DMS53 (cell line): ENCODE measurements around the gene LRRTM4.
"Not testable (repeated sequence)": the region's sequence is repeated elsewhere in the genome, so short reads cannot be mapped to it uniquely, and the experiment has no call there.

Source experiments
- DNase-seq: peaks from one replicate; lab custom pipeline; 2025; lab: John Stamatoyannopoulos, UW

LRRTM4 gene

GRCh38 chr2:76862901-76863300 lies 659.3 kb downstream of the LRRTM4 start:
- DNase-seq, result no peak

- DNase-seq, result no peak
Measured at GRCh38 chr2:76861708-76862107, 660.5 kb downstream of the LRRTM4 start.

- no peak for DNase-seq
Measured at GRCh38 chr2:76851000-76851399, 671.2 kb downstream of the LRRTM4 start.

DNA sequence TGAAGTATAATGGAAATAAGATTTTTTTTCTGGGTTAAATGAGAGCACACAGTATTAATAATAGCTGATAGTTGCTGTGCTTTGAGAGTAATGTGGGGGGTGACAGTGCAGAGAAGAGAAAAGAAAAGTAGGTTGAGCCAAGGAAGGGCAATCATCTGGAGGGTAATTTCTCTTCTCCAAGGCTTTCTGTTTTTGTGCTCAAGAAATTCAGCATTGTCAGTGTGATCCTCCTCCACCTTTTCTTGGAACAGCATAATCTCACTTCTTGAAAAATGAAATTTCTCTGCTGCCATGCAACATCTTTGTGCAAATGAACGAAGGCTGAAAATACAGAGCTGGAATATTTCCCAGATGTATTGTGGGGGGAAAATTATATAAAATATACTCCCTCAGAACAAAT lies 673.1 kb downstream of the LRRTM4 start:
- DNase-seq, result no peak

DNA sequence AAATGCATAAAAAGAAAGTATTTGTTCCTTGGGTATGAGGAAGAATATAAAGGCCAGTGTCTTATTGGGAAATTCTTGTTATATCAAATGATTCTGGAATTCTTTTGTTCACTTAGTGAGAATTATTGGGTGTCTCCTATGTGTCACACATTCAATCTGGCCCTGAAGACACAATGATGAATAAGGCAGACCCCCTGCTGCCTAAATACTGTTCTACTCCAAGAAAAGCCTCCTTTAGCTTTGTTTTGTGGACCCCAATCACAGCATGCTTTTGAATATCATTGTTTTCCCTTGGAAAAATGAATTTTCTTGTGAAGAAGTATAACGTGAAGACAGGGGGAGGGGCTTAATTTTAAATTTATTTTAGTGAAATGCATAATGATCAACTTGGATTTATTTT lies 682.4 kb downstream of the LRRTM4 start:
- DNase-seq, result no peak

- no peak for DNase-seq
Measured at GRCh38 chr2:76829374-76830234, 692.6 kb downstream of the LRRTM4 start.

DNA sequence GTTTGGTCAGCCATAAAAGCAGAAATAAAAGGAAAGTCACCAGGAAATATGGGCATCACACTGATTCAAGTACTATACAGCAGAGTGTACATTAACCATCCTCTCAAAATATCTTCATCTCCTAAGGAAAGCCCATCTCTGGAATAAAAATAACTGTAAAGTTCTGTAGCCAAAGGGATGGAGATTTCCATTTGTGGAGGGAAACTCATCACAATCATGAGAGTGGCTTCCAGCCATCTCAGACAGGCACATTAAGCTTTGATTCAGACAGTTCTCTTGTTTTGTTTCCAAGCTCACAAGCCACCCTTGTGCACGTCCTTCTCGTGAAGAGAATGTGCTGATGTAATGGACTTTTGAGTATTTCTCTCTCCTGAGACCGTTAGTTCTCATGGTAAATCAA lies 695.5 kb downstream of the LRRTM4 start:
- DNase-seq, result no peak

- no peak for DNase-seq
Measured at GRCh38 chr2:76825140-76825970, 696.8 kb downstream of the LRRTM4 start.

DNA sequence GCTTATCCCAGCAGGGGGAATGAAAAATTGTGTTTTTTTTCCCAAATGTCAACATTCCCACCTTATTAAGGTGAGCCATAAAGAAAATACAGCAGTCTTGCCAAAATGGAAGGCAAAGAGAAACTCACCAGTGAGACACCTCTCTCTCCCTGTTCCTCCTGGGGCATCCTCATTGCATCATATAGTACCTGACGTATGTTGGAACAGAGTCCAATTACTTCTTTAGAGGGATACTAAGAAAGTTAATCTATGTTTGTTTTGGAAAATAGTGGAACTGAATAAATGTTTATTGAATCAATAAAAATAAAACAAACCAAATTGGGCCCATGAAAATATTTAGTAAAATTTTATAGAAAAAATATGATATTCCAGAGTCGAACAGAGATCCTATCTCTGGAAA lies 700.4 kb downstream of the LRRTM4 start:
- DNase-seq, result no peak

DNA sequence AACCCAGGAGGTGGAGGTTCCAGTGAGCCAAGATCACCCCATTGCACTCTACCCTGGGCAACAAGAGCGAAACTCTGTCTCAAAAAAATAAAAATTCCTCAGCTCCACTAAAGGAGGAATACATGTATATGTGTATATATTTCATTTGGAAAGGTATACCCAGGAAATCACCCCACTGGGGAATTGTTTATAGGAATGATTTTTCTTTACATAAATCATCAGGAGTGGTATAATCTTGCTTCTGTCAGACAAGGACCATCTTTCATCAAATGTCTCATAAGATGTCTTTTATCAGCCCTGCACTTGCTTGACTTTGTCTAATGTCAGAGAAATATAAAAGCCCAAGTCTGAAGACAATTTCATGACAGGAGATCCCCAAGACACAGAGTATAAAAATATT lies 709.1 kb downstream of the LRRTM4 start:
- no peak for DNase-seq

DNA sequence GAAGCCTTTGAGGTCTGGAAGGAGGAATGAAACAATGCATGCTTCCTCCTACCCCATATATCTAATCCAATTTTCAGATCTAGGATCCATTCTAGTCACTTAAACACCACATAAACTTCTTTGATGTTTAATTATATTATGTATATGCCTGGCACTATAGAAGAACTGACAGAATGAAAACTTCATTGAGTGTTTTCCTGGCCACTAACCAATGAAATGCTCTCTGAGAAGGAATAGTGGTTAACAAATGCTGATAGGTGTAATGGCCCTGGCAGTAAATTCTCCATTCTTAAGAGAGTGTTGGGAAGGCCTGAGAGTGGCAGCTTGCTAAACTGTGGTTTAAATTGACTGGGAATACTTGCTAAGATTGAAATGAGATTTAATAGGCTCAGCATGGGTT lies 710.0 kb downstream of the LRRTM4 start:
- DNase-seq, result no peak

GRCh38 chr2:76809136-76809535 lies 713.0 kb downstream of the LRRTM4 start:
- no peak for DNase-seq

DNA sequence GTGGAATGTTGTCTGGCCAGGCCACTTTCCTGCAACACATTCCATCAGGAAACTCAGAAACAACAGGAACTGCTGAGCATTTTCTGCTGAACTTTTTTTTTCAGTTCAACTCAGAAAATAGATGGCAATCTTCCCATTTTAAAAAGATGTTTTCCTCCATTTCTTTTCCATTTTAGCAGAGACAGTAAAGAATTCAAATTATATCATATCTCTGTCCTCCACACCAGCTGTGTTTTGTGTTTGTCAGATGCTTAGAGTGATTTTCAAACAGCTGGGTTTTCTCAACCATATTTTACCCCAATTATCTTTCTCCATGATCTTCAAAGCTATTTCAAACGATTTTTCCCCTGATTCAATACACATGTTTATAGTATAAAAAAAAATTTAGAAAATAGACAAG lies 713.4 kb downstream of the LRRTM4 start:
- DNase-seq, result no peak

DNA sequence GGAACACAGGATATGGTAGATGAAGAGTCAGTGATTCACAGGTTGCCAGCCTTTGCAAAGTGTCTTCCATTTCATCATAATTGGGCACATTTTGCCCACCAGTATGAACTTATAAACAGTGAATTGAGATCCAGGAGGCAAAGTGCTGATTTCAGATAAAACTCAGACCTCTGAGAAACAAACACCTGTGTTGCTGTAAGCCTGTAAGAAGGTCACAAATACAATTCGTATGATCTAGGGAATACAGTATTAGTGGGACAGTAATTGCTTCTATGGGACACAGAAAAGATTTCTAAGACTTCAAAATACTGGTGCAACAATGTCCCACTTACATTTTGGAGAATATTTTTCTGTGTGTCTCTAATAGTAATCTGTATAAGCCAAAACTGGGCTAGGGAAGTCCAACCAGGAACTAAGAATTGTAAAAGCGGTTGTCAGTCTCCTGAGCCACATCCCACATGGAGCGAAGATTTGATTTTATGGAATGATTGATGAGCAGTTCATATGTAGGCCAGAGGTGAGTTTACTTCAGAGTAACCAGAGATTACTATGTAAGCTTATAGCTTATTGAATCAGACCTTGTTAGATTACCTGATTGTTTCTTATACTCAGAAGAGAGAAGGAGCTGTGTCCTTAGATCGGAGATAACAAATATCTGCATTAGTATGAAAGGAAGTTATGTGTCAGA lies 728.4 kb downstream of the LRRTM4 start:
- DNase-seq, result no peak

DNA sequence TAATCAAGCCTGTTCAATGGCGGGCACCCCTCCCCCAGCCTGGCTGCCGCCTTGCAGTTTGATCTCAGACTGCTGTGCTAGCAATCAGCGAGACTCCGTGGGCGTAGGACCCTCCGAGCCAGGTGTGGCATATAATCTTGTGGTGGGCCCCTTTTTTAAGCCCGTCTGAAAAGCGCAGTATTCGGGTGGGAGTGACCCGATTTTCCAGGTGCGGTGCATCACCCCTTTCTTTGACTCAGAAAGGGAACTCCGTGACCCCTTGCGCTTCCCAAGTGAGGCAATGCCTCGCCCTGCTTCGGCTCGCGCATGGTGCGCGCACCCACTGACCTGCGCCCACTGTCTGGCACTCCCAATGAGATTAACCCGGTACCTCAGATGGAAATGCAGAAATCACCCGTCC lies 740.9 kb downstream of the LRRTM4 start:
- DNase-seq, result not testable (repeated sequence)

GRCh38 chr2:76763276-76763675 lies 758.9 kb downstream of the LRRTM4 start:
- no peak for DNase-seq

- no peak for DNase-seq
Measured at GRCh38 chr2:76760367-76760704, 761.8 kb downstream of the LRRTM4 start.

DNA sequence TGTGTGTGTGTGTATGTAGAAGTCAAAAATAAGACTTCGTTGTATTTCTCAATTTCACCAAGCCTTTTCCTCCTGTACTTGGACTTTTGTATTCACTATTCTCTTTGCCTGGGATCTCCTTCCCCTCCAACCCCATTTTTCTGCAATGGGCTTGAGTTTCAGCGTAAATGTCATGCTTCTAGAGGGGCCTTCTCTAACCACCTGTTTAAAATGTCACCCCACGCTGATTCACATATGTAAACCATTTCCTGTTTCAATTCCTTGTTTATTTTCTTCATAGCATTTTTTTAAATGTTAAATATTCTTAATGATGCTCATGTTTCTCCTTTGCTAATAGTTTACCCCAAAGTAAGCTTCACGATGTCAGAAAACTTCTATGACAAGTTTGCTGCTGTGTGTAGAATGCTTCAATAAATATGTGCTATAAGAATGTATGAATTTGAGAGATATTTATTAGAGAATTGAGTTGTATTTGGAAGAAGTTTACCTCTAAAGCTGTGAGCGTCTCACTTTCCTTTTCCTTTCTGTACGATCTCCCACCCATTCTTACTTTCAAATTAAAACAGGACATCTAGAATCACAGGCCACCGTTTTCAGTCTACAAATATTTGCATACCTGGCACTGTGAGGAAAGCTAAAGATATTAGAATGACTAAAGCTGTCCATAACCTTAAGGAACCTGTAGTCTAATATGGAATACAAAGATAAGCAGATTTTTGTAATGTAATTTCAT lies 762.4 kb downstream of the LRRTM4 start:
- no peak for DNase-seq

DNA sequence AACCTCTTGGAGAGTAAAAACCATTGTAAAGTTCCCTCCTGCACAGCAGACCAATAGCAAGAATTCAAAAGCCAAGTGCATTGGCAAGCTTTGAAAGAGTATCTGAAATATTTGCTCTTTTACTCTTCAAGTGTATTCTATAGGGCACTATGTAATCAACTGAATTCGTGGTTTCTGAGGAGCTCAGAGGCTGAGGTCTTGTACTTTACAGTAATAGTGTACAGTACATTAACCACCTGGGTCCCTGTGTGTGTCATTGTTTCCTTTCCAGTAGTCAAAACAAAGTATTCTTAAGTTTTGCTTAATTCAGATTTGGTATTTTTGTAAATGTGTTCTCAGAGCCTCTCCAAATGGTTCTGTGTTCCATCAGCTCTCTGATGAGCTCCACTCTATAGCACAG lies 769.7 kb downstream of the LRRTM4 start:
- DNase-seq, result peak; percentile 25

GRCh38 chr2:76749858-76750257 lies 772.3 kb downstream of the LRRTM4 start:
- DNase-seq, result no peak

- peak; percentile 91 for DNase-seq
Measured at GRCh38 chr2:76748581-76749296, 773.4 kb downstream of the LRRTM4 start.
